ENCODE results near the gene MKNK2. TPM values are rescaled to one million over a fixed set of nuclear protein-coding genes. Genes with fewer than 3 reads are reported as not detected.
"Not testable (repeated sequence)": the region's sequence is repeated elsewhere in the genome, so short reads cannot be mapped to it uniquely, and the experiment has no call there.

MKNK2 gene
- total RNA-seq, 1 experiment from 2014 or later, result 223 TPM

GRCh38 chr19:1992759-1993260 lies 58.2 kb downstream of the MKNK2 start:
- no peak for DNase-seq (ENCODE audit: low spot score)

DNA sequence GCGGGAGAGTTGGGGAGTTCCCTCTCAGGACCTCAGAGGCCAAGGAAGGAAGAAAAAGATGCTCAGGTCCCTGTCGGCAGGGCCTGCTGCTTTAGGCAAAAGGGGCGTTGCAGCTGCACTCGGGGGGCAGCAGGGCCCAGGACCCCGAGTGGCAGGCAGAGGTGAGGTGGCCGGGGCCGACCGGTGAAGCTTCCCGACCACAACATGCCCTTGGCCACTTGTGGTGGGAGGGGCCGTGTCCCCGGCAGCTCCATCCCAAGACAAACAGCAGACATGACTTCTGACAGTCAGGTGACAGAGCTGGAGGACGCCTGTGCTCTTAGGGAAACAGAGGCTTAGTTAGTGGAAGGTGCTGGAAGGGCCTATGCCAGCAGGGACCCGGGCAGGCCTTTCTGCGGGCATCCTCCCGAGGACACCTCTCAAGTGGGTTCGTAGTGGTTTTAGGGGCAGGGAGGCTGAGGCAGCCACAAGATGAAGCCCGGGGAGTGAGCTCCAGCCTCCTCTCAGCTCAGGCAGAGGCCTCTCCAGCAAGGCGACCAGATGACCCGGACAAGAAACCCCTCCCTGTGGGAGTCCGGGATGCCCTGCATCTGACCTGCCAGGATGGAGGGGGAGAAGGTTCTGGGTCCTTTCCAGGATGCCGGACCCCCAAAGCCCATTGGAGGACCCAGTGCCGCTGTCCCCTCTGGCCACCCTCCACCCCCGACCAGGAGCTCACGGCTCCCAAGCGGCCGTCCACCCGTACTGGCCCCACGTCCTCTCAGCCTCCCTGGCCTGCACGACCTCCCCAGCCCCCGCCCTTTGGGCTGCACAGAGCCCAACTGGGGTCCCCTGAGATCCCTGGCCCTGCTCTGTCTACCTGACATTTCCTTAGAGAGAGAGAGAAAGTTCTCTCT lies 59.8 kb downstream of the MKNK2 start:
- no peak for DNase-seq (ENCODE audit: low spot score)

- no peak for DNase-seq (ENCODE audit: low spot score)
Observed at GRCh38 chr19:1990230-1991017, 60.6 kb downstream of the MKNK2 start.

DNA sequence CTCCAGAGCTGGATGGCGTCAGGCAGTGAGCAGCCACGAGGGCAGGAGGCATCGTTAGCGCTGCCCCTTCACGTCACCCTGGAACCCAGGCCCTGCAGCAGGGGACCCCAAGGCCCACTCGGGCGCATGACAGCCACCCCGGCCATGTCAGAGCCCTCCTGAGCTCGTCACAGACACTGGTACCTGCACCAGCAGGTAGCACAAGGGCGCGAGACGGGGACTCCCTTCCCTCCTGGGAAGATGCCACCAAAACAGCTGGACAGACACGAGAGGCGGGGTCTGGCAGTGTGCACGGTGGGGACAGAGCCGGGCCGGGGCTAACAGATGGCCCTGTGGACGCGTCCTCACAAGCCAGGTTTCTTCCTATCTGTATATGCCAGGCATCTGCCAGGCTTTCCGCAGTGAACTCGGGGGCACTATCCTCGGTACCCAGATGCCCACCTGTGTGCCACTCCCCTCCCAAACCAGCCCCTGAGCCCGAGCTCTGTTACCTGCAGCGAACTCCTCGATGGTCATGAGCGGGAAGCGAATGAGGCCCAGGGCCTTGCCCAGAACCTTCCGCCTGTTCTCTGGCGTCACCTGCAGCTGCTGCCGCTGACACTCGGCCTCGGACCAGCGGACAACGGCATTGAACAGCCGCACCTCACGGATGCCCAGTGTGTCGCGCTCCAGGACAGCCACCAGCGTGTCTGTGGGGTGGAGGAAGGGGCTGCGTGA lies 61.4 kb downstream of the MKNK2 start:
- DNase-seq (ENCODE audit: low spot score), result no peak

GRCh38 chr19:1988464-1988863 lies 62.6 kb downstream of the MKNK2 start:
- not testable (repeated sequence) for DNase-seq (ENCODE audit: low spot score)

Small RNAs within 50 kb of the gene (small RNA-seq; reads per million reads assigned to genes)
- not detected for gene AC007136.1

Other genes starting within 250 kb of the MKNK2 start
- gene ATP8B3, start 239.0 kb downstream of the MKNK2 start, total RNA-seq (2014; rRNA removed; shearing (Covaris generic)), result 0.65 and 2.0 TPM in 2 replicates
- 19.1 and 26.1 TPM in 2 replicates for gene REXO1, start 202.8 kb downstream of the MKNK2 start, total RNA-seq (2014; rRNA removed; shearing (Covaris generic))
- gene KLF16, start 187.7 kb downstream of the MKNK2 start, total RNA-seq (2014; rRNA removed; shearing (Covaris generic)), result 25.2 and 34.5 TPM in 2 replicates
- 136 and 141 TPM in 2 replicates for gene ABHD17A, start 165.7 kb downstream of the MKNK2 start, total RNA-seq (2014; rRNA removed; shearing (Covaris generic))
- 3.2 and 6.9 TPM in 2 replicates for gene ADAT3, start 145.8 kb downstream of the MKNK2 start, total RNA-seq (2014; rRNA removed; shearing (Covaris generic))
- 67.6 and 73.3 TPM in 2 replicates for gene SCAMP4, start 145.8 kb downstream of the MKNK2 start, total RNA-seq (2014; rRNA removed; shearing (Covaris generic))
- 175 and 178 TPM in 2 replicates for gene CSNK1G2, start 110.1 kb downstream of the MKNK2 start, total RNA-seq (2014; rRNA removed; shearing (Covaris generic))
- gene BTBD2, start 35.5 kb downstream of the MKNK2 start, total RNA-seq (2014; rRNA removed; shearing (Covaris generic)), result 43.3 and 56.4 TPM in 2 replicates
- gene MOB3A, start 45.1 kb upstream of the MKNK2 start, total RNA-seq (2014; rRNA removed; shearing (Covaris generic)), result 7.7 and 9.2 TPM in 2 replicates
- 2.7 and 5.3 TPM in 2 replicates for gene IZUMO4, start 45.7 kb upstream of the MKNK2 start, total RNA-seq (2014; rRNA removed; shearing (Covaris generic))
- gene AP3D1, start 100.3 kb upstream of the MKNK2 start, total RNA-seq (2014; rRNA removed; shearing (Covaris generic)), result 143 and 145 TPM in 2 replicates
- gene DOT1L, start 112.7 kb upstream of the MKNK2 start, total RNA-seq (2014; rRNA removed; shearing (Covaris generic)), result 12.9 and 19.5 TPM in 2 replicates
- gene PLEKHJ1, start 185.1 kb upstream of the MKNK2 start, total RNA-seq (2014; rRNA removed; shearing (Covaris generic)), result 295 and 307 TPM in 2 replicates
- 80.5 and 102 TPM in 2 replicates for gene SF3A2, start 185.6 kb upstream of the MKNK2 start, total RNA-seq (2014; rRNA removed; shearing (Covaris generic))
- gene AMH, start 198.1 kb upstream of the MKNK2 start, total RNA-seq (2014; rRNA removed; shearing (Covaris generic)), result 17.3 and 19.9 TPM in 2 replicates
- gene JSRP1, start 205.2 kb upstream of the MKNK2 start, total RNA-seq (2014; rRNA removed; shearing (Covaris generic)), result 0.34 and 0.38 TPM in 2 replicates
- gene PEAK3, start 230.9 kb upstream of the MKNK2 start, total RNA-seq (2014; rRNA removed; shearing (Covaris generic)), result not detected in 2 replicates